ENCODE results near the gene TSPOAP1.

The TSPOAP1 gene

DNA sequence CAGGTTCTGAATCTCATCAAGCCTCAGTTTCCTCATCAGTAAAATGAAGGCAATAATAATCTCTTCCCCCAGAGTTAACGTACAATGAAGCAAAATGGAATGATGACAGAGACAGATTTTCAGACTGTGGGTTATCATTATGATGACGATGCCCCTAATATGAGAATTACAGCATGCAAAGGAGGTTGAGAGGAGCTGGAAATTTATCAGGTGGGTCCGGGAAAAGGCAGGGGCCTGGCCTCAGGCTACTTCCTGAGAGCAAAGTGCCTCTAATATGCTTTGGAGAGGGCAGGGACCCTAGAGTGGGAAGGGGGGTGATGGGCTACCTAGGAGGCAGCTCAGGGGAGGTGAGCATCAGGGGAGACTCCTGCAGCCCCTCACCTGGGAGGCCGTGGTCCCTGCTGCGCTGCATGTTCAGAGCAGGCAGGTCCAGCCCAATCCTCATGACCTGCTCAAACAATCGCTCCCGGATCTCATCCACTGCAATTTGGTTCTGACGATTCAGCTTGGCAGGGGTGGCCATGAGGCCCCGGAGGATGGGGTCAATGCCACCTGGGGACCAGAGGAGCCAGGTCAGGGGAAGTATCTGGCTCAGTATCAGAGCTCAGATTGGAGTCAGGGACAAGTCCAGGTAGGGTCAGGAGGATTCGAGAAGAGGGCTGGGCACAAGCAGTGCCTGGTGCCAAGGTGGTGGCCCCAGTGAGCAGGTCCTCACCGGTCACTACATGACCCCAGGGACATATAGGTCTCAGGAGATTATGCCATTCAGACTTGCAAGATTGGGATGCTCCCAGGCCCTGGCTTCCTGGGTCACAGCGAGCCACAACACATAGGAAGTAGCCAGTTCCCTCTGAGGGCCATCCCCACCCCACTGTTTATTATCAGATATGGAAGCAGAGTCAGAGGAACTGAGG, 56.0 kb downstream of the TSPOAP1 start:
- DNase-seq, result no peak

GRCh38 chr17:58271216-58271931, 57.2 kb downstream of the TSPOAP1 start:
- no peak for DNase-seq

GRCh38 chr17:58270476-58271215, 57.9 kb downstream of the TSPOAP1 start:
- no peak for DNase-seq

DNA sequence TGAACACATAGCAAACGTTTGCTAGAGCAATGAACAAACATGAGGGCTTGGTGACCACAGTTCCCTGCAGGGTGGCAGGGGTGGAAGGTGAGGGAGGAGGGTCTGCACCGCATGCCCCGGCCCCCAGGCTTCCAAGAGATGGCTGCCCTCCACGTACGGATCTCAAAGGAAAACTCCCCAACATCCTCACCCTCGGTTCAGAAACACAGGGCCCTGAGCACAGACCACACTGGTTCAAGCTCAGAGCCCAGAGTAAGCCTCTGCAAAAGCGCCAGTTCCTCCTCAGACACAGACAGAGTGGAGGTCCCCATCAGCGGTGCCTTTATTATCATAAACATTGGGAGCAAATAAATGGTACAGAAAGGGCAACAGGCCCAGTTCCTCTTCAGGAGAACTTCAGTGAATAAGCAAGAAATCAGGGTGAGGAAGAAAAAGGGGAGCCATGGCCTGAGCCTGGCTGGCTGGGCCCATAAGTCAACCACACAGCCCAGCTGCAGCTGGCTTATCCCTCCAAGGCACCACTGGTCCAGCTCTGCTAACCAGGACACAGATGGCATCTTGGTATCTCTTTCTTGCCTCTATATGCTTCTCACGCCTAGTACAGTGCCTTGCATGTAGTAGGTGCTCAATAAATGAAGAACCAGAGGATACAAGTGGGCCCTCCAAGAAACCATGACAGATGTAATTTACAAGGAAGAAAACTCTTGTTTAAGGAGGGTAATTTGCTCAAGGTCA, 58.9 kb downstream of the TSPOAP1 start:
- no peak for DNase-seq

DNA sequence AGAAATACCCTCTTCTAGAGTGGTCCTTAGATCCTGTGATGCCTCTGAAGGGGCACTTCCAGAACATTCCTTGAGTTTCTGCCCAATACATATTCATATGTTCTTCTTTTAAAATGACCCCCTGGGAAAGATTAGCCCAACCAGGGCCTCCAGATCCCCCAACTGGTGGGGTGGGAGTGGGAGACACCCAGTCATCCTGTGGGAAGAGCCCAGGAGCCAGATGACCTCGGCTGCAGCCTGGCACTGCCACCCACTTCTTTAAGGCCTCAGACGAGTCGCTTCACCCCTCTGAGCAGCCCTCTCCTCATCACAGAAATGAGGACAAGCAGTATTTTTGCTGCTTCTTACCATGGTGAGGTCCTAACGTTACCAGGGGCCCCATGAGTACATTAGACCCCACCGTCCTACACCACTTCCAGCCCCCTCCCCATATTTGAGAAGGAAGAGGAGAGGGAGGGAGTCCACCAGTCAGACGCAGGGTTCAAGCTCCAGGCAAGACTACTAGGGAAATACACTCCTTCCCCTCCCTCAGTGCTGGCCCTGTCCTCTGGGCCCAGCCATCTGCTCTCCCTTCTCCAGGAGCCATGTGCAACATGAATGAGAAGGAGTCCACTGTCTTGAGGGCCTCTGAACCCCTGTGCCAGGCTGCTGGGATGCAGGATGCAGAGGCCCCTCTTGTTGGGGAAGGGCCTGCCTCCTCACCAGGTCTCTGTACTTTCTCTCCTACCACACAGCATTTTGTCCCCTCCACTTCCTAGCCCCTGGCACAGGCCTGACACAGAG, 59.6 kb downstream of the TSPOAP1 start:
- no peak for DNase-seq

- DNase-seq, result no peak
Measured at GRCh38 chr17:58268326-58268725, 60.3 kb downstream of the TSPOAP1 start.

GRCh38 chr17:58267347-58268324, 61.0 kb downstream of the TSPOAP1 start:
- DNase-seq, result no peak

- DNase-seq, result no peak
Measured at GRCh38 chr17:58265902-58266875, 62.4 kb downstream of the TSPOAP1 start.

DNA sequence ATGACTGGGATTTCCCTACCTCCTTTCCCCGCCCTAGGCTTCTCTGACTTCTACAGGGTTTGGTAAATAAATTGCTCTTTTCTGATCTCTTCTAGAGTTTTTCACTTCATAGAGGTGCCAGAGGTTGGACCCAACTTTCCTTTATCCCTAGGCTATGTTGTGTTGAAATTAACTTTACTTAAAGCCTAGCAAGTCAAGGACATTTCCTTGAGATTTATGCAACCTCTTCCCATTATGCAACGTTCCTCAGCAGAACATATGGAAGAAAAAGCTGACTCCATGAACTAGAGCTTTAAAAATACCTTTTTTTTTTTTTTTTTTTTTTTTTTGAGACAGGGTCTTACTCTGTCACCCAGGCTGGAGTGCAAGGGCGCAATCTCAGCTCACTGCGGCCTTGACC, 63.3 kb downstream of the TSPOAP1 start:
- no peak for DNase-seq

GRCh38 chr17:58264407-58265103, 64.0 kb downstream of the TSPOAP1 start:
- DNase-seq, result no peak

- DNase-seq, result no peak
Measured at GRCh38 chr17:58263773-58264172, 64.8 kb downstream of the TSPOAP1 start.

GRCh38 chr17:58262149-58262548, 66.4 kb downstream of the TSPOAP1 start:
- DNase-seq, result no peak

DNA sequence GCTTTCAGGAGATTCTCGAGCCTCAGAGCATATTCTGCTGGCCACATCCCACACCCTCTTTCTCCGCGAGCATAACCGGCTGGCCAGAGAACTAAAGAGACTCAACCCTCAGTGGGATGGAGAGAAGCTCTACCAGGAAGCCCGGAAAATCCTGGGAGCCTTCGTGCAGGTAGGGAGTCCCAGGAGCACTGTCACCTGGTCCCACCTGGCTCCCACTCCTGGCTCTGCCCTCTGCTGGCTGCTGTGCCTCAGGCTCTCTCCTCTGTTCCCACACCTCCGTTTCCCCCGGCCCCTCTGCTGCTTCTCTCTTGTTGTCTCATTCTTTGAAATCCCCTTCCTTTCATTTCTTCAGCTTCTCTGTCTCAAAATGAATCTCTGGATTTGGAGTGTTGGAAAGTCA, 73.8 kb downstream of the TSPOAP1 start:
- DNase-seq, result no peak

DNA sequence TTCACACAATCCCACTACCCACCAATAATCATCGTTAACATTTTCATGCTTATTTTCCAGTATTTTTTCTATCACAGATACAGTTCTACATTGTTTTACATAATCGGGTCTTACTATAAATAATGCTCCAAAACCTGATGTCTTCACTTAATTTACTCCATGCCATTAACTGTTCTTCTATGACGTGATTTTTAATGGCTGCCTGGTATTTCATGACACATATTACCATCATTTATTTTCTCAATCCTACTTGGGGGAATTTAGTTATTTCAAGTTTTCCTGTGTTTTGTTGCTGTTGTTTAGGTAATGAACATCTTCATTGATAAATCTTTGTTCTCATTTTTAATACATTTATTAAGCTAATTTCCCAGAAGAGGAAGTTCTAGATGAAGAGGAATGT, 75.5 kb downstream of the TSPOAP1 start:
- no peak for DNase-seq

GRCh38 chr17:58252141-58252540, 76.5 kb downstream of the TSPOAP1 start:
- DNase-seq, result no peak

Data from SHP77 treated with DMSO at 0.1 percent for 48 hours (cell line).